ENCODE measurements around the gene RDX. TPM values are rescaled to one million over a fixed set of nuclear protein-coding genes. Genes with fewer than 3 reads are reported as not detected.

The RDX gene
- total and polyA plus RNA-seq, 9 of the 15 experiments (the other 6 are each of a cell fraction or from before 2014, with no cell fraction given), result 35.6 to 62.1 (median 54.3) TPM

GRCh38 chr11:110296226-110297075, at the start of gene RDX (continued):
- TF ChIP-seq ARID4B (CRISPR knock-in tag; IDR thresholded peaks at IDR 0.05) (peak; percentile 51; the same call in 1 of the 2 replicates), HNRNPL (IDR thresholded peaks at IDR 0.05; ENCODE audit: low read depth, low read length) (peak; percentile 57; the same call in 1 of the 2 replicates), CTBP1 (IDR thresholded peaks at IDR 0.05; ENCODE audit: borderline replicate concordance) (peak; percentile 93), PML (IDR thresholded peaks at IDR 0.05; ENCODE audit: low read length) (peak; percentile 43; the same call in 1 of the 2 replicates), BRD9 (IDR thresholded peaks at IDR 0.05; ENCODE audit: low read depth, partially characterized antibody) (no peak), CREB3L1 (IDR thresholded peaks at IDR 0.05; ENCODE audit: borderline replicate concordance, low read depth) (no peak), MYC (IDR thresholded peaks at IDR 0.05; ENCODE audit: low read depth, low read length) (peak; percentile 44; the same call in 1 of the 2 replicates), MYC (CRISPR knock-in tag; IDR thresholded peaks at IDR 0.05; ENCODE audit: borderline replicate concordance, low read depth) (no peak), RBFOX2 (IDR thresholded peaks at IDR 0.05; ENCODE audit: low read depth, low read length) (peak; percentile 87), RREB1 (CRISPR knock-in tag; IDR thresholded peaks at IDR 0.05) (peak; percentile 40; the same call in 1 of the 2 replicates), CBX1 (IDR thresholded peaks at IDR 0.05; ENCODE audit: low read depth) (0 out of 2 replicates have a peak, but pooled peaks have one; percentile 37), POLR2G (IDR thresholded peaks at IDR 0.05; ENCODE audit: low read depth, low read length) (peak; percentile 88)

Data from K562 (cell line).